HEK293 (cell line): ENCODE measurements around the gene PRKCA.

Experiments used
- ZNF221 ChIP-seq: fragments of 450-650 bp; formaldehyde crosslinking; IDR thresholded peaks from 2 replicates; pipeline ENCODE4 v1.5.1; 2017; ENCODE audit warnings: missing biosample characterization, missing genetic modification characterization, borderline replicate concordance
- ZNF274 ChIP-seq, 2 experiments: fragments of 200-500 bp in 1 of 2; fragments of 450-650 bp in 1 of 2; sonication (Bioruptor generic) in 1 of 2; formaldehyde crosslinking in 1 of 2; IDR thresholded peaks; 2 replicates each; pipeline versions ENCODE4 v1.5.1 to v1.6.1; 2014 to 2016; ENCODE audit warnings: borderline replicate concordance in 1 of 2, inconsistent platforms in 1 of 2, low read length in 1 of 2, missing biosample characterization in 1 of 2, missing genetic modification characterization in 1 of 2
- ZNF677 ChIP-seq: fragments of 450-650 bp; IDR thresholded peaks from 2 replicates; pipeline ENCODE4 v1.5.0; 2018; ENCODE audit warnings: missing biosample characterization, mild to moderate bottlenecking, missing genetic modification characterization, moderate library complexity
- ZXDB ChIP-seq: fragments of 450-650 bp; formaldehyde crosslinking; IDR thresholded peaks from 2 replicates; pipeline ENCODE4 v1.5.1; 2016; ENCODE audit warnings: missing biosample characterization, missing genetic modification characterization
- TF ChIP-seq, protein P1 (sequence below): fragments of 450-650 bp; formaldehyde crosslinking; IDR thresholded peaks from 2 replicates; pipeline ENCODE4 v1.5.1; 2016; ENCODE audit warnings: missing biosample characterization, missing genetic modification characterization
- TF ChIP-seq, protein P2 (sequence below): fragments of 450-650 bp; formaldehyde crosslinking; IDR thresholded peaks from 2 replicates; pipeline ENCODE4 v1.5.1; 2016; ENCODE audit warnings: missing biosample characterization, missing genetic modification characterization
- TF ChIP-seq, protein P3 (sequence below): fragments of 450-650 bp; formaldehyde crosslinking; IDR thresholded peaks from 2 replicates; pipeline ENCODE4 v1.5.1; 2016; ENCODE audit warnings: missing biosample characterization, missing genetic modification characterization
- TF ChIP-seq, protein P4 (sequence below): fragments of 450-650 bp; formaldehyde crosslinking; IDR thresholded peaks from 2 replicates; pipeline ENCODE4 v1.5.1; 2016; ENCODE audit warnings: missing biosample characterization, missing genetic modification characterization

DNA sequence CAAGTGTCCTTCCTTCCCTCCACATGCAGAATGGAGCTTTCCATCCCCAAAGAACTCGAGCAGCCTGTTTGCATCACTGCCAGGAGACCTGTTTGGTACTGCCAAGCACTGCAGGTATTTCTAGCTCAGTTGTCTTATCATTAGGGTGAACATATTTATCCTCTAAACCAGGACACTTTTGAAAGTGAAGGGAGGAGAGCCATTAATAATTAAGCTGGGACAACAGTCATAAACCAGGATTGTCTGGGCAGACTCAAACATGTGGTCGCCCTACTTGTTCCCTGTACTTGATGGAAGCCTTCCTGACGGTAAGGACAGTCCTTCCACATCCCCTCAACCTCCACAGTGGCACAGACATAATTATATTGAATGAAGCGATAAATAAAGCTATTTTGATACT is 67.4 kb downstream of the PRKCA start:
- TF ChIP-seq ZXDB (no peak), ZNF677 (tag by site-specific recombination) (no peak), ZNF274 (IDR thresholded peaks at IDR 0.05; ENCODE audit: low read length) (no peak), ZNF274 (tag by site-specific recombination; IDR thresholded peaks at IDR 0.05; ENCODE audit: borderline replicate concordance) (no peak), ZNF221 (tag by site-specific recombination) (no peak)
- TF ChIP-seq, protein P1, sequence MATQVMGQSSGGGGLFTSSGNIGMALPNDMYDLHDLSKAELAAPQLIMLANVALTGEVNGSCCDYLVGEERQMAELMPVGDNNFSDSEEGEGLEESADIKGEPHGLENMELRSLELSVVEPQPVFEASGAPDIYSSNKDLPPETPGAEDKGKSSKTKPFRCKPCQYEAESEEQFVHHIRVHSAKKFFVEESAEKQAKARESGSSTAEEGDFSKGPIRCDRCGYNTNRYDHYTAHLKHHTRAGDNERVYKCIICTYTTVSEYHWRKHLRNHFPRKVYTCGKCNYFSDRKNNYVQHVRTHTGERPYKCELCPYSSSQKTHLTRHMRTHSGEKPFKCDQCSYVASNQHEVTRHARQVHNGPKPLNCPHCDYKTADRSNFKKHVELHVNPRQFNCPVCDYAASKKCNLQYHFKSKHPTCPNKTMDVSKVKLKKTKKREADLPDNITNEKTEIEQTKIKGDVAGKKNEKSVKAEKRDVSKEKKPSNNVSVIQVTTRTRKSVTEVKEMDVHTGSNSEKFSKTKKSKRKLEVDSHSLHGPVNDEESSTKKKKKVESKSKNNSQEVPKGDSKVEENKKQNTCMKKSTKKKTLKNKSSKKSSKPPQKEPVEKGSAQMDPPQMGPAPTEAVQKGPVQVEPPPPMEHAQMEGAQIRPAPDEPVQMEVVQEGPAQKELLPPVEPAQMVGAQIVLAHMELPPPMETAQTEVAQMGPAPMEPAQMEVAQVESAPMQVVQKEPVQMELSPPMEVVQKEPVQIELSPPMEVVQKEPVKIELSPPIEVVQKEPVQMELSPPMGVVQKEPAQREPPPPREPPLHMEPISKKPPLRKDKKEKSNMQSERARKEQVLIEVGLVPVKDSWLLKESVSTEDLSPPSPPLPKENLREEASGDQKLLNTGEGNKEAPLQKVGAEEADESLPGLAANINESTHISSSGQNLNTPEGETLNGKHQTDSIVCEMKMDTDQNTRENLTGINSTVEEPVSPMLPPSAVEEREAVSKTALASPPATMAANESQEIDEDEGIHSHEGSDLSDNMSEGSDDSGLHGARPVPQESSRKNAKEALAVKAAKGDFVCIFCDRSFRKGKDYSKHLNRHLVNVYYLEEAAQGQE (tag by site-specific recombination): no peak
- TF ChIP-seq, protein P2, sequence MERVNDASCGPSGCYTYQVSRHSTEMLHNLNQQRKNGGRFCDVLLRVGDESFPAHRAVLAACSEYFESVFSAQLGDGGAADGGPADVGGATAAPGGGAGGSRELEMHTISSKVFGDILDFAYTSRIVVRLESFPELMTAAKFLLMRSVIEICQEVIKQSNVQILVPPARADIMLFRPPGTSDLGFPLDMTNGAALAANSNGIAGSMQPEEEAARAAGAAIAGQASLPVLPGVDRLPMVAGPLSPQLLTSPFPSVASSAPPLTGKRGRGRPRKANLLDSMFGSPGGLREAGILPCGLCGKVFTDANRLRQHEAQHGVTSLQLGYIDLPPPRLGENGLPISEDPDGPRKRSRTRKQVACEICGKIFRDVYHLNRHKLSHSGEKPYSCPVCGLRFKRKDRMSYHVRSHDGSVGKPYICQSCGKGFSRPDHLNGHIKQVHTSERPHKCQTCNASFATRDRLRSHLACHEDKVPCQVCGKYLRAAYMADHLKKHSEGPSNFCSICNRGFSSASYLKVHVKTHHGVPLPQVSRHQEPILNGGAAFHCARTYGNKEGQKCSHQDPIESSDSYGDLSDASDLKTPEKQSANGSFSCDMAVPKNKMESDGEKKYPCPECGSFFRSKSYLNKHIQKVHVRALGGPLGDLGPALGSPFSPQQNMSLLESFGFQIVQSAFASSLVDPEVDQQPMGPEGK: no peak
- TF ChIP-seq, protein P3, sequence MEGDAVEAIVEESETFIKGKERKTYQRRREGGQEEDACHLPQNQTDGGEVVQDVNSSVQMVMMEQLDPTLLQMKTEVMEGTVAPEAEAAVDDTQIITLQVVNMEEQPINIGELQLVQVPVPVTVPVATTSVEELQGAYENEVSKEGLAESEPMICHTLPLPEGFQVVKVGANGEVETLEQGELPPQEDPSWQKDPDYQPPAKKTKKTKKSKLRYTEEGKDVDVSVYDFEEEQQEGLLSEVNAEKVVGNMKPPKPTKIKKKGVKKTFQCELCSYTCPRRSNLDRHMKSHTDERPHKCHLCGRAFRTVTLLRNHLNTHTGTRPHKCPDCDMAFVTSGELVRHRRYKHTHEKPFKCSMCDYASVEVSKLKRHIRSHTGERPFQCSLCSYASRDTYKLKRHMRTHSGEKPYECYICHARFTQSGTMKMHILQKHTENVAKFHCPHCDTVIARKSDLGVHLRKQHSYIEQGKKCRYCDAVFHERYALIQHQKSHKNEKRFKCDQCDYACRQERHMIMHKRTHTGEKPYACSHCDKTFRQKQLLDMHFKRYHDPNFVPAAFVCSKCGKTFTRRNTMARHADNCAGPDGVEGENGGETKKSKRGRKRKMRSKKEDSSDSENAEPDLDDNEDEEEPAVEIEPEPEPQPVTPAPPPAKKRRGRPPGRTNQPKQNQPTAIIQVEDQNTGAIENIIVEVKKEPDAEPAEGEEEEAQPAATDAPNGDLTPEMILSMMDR (tag by site-specific recombination): no peak
- TF ChIP-seq, protein P4, sequence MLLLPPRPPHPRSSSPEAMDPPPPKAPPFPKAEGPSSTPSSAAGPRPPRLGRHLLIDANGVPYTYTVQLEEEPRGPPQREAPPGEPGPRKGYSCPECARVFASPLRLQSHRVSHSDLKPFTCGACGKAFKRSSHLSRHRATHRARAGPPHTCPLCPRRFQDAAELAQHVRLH (tag by site-specific recombination): no peak
